Tibial nerve (tissue), 4 donors: ENCODE results near the gene HMGCL. TPM values are rescaled to one million over a fixed set of nuclear protein-coding genes. Genes with fewer than 3 reads are reported as not detected.

Experiments used
- DNase-seq, 2 donors: peaks; one replicate each; pipeline ENCODE4 v3.0.0-alpha.2; 2019; ENCODE audit warnings: low spot score in 2 of 2
- H3K27ac ChIP-seq, 4 donors: fragments of 200-600 bp; sonication (generic) in 3 of 4; one replicate each; pipeline ENCODE4 v1.5.1; 2017 to 2019; ENCODE audit warnings: mild to moderate bottlenecking in 1 of 4
- H3K27me3 ChIP-seq, 2 donors: fragments of 200-600 bp; sonication (generic) in 1 of 2; one replicate each; pipeline versions ENCODE4 v1.5.1 to v1.6.0; 2017 to 2019
- H3K36me3 ChIP-seq, 3 donors: fragments of 200-600 bp; sonication (generic); one replicate each; pipeline ENCODE4 v1.5.1; 2018 to 2019
- H3K4me1 ChIP-seq, 4 donors: fragments of 200-600 bp; sonication (generic) in 3 of 4; one replicate each; pipeline ENCODE4 v1.5.1; 2017 to 2019
- H3K4me3 ChIP-seq, 4 donors: fragments of 200-600 bp; sonication (generic) in 3 of 4; one replicate each; pipeline ENCODE4 v1.5.1; 2017 to 2019; ENCODE audit warnings: mild to moderate bottlenecking in 1 of 4, moderate library complexity in 1 of 4
- H3K9me3 ChIP-seq, 4 donors: fragments of 200-600 bp; sonication (generic) in 3 of 4; one replicate each; pipeline ENCODE4 v1.5.1; 2017 to 2019
- EP300 ChIP-seq, 2 donors: sonication (generic); formaldehyde crosslinking; IDR thresholded peaks; one replicate each; pipeline ENCODE4 v1.6.1; 2017; ENCODE audit warnings: antibody characterized with exemption in 2 of 2, mild to moderate bottlenecking in 1 of 2
- POLR2A ChIP-seq, 2 donors: fragments of 450-650 bp; IDR thresholded peaks; one replicate each; pipeline ENCODE4 v1.6.1; 2017; ENCODE audit warnings: antibody characterized with exemption in 2 of 2, mild to moderate bottlenecking in 2 of 2, moderate library complexity in 2 of 2
- WGBS, 2 donors: methylation state at CpG; one replicate each; pipeline ENCODE4 v1.1.5; 2018; 5-methylcytosine and 5-hydroxymethylcytosine counted together
- total RNA-seq, 4 donors: library from RNA; depleted of rRNA; stranded (reverse); fragments of >200 nt; gene quantifications; one replicate each; pipeline ENCODE4 v1.1.0, GENCODE V29; 2016
- TF ChIP-seq, protein P1 (sequence below), 5 experiments: fragments of 200-600 bp in 3 of 5; fragments of 450-650 bp in 2 of 5; sonication (generic) in 3 of 5; IDR thresholded peaks; one replicate each; pipeline ENCODE4 v1.5.1; 2016 to 2019; ENCODE audit warnings: antibody characterized with exemption in 5 of 5, mild to moderate bottlenecking in 3 of 5, moderate library complexity in 2 of 5

HMGCL gene
- total RNA-seq, 4 donors from 2014 or later = 38.7 to 53.3 (median 44.3) TPM

DNA sequence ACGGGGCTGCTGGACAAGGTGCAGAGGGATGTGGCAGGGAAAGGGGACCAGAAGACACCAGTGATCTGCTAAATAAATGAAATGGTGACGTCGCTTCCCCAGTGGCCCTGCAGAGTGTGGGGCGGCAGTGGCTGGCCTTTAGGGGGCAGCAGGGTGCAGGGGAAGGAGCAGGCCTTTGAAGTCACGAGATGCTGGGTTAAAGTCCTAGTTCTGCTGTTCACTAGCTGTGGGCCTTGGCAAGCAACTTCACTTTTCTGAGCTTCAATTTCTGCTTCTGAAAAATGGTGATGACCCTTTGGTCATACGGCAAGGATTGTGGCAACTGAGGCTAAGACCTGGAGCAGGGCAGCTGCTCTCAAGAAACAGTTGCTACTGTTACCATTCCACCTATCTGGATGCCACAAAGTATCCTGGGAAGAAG lies 15.5 kb downstream of the HMGCL start:
- TF ChIP-seq, protein P1, sequence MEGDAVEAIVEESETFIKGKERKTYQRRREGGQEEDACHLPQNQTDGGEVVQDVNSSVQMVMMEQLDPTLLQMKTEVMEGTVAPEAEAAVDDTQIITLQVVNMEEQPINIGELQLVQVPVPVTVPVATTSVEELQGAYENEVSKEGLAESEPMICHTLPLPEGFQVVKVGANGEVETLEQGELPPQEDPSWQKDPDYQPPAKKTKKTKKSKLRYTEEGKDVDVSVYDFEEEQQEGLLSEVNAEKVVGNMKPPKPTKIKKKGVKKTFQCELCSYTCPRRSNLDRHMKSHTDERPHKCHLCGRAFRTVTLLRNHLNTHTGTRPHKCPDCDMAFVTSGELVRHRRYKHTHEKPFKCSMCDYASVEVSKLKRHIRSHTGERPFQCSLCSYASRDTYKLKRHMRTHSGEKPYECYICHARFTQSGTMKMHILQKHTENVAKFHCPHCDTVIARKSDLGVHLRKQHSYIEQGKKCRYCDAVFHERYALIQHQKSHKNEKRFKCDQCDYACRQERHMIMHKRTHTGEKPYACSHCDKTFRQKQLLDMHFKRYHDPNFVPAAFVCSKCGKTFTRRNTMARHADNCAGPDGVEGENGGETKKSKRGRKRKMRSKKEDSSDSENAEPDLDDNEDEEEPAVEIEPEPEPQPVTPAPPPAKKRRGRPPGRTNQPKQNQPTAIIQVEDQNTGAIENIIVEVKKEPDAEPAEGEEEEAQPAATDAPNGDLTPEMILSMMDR (IDR thresholded peaks at IDR 0.05) = peak; percentile 46 to 71 (median 58)
- no peak for TF ChIP-seq POLR2A (IDR thresholded peaks at IDR 0.05)
- Histone ChIP-seq H3K27me3 (no peaks in the 10 kb centered on the region), H3K4me3 (no peak overlapping the region), H3K36me3 (peaks cover 0 to 62% (median 8%) of the 10 kb centered on the region in 3 donors), H3K27ac (peak overlapping the region in 2 of 4 donors; percentile 42 to 53), H3K4me1 (peaks cover 0 to 9% (median 0%) of the 10 kb centered on the region in 4 donors), H3K9me3 (no peaks in the 10 kb centered on the region)
- WGBS, 2 donors = 24 to 31% methylated on average over 6 of the region's 6 CpGs
- peak in 1 of 2 donors; percentile 60 for DNase-seq

DNA sequence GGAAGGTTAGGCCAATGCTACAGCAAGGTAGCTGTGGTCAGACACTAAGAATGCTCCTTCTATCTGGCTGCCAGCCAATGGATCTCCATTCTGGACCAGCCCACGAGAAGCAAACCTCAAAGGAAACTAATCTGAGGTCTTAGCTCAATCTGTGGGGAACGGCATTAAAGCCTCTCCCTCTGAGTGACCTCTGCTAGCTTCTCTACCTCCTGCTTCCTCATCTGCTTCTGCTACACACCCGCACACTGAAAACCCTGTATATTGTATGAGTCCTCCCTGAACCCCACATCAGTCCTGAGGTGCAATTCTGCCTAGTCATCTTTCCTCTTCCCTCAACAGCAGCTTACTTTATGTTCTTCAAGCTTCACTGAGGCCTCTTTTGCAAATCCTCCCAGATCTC lies 17.8 kb downstream of the HMGCL start:
- no peak for DNase-seq
- no peaks in the 10 kb centered on the region for H3K9me3 ChIP-seq
- no peak overlapping the region for H3K27ac ChIP-seq
- WGBS, 2 donors = 66 to 69% methylated on average over 3 of the region's 3 CpGs
- peaks cover 0 to 9% (median 0%) of the 10 kb centered on the region in 4 donors for H3K4me1 ChIP-seq
- TF ChIP-seq POLR2A (IDR thresholded peaks at IDR 0.05) = no peak
- TF ChIP-seq EP300 (IDR thresholded peaks at IDR 0.05) = no peak
- TF ChIP-seq, protein P1 (IDR thresholded peaks at IDR 0.05) = no peak
- no peaks in the 10 kb centered on the region for H3K27me3 ChIP-seq
- no peak overlapping the region for H3K4me3 ChIP-seq
- H3K36me3 ChIP-seq = peaks cover 0 to 59% (median 0%) of the 10 kb centered on the region in 3 donors

DNA sequence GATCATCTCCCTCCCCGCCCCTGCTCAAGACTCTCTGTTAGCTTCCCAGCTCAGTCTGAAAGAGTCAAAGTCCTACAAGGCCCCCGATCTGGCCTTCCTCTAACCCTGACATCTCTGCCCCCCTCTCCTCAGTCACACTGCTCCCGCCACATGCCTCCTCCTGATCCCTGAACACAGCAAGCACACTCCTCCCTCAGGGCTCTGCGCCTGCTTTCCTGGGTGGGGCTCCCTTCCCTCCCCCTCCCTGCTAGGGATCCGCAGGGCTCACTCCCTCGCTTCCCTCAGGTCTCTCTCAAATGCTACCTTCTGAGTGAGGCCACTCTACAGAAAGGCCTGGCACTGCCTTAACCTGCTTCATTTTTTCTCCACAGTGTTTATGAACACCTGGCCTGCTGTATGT lies 18.9 kb downstream of the HMGCL start:
- Histone ChIP-seq H3K27ac (no peak overlapping the region), H3K4me1 (peaks cover 0 to 17% (median 5%) of the 10 kb centered on the region in 4 donors), H3K27me3 (no peaks in the 10 kb centered on the region), H3K36me3 (peaks cover 0 to 47% (median 0%) of the 10 kb centered on the region in 3 donors), H3K9me3 (no peaks in the 10 kb centered on the region), H3K4me3 (no peak overlapping the region)
- no peak for TF ChIP-seq POLR2A (IDR thresholded peaks at IDR 0.05)
- TF ChIP-seq, protein P1 (IDR thresholded peaks at IDR 0.05) = no peak
- no peak for TF ChIP-seq EP300 (IDR thresholded peaks at IDR 0.05)
- DNase-seq = no peak
- 75 to 86% methylated on average over 6 of the region's 6 CpGs for WGBS, 2 donors

- no peak for TF ChIP-seq POLR2A (IDR thresholded peaks at IDR 0.05)
- no peak for TF ChIP-seq EP300 (IDR thresholded peaks at IDR 0.05)
- TF ChIP-seq, protein P1 (IDR thresholded peaks at IDR 0.05) = no peak
Measured at GRCh38 chr1:23805025-23805424, 20.2 kb downstream of the HMGCL start.

GRCh38 chr1:23804183-23804835 lies 20.9 kb downstream of the HMGCL start:
- no peak overlapping the region for H3K4me3 ChIP-seq
- H3K27ac ChIP-seq = no peak overlapping the region
- TF ChIP-seq EP300 (IDR thresholded peaks at IDR 0.05) = no peak
- TF ChIP-seq POLR2A (IDR thresholded peaks at IDR 0.05) = no peak
- TF ChIP-seq, protein P1 (IDR thresholded peaks at IDR 0.05) = no peak
- peaks cover 0 to 44% (median 0%) of the 10 kb centered on the region in 3 donors for H3K36me3 ChIP-seq
- H3K4me1 ChIP-seq = peaks cover 0 to 20% (median 16%) of the 10 kb centered on the region in 4 donors
- no peak for DNase-seq
- H3K9me3 ChIP-seq = no peaks in the 10 kb centered on the region
- WGBS, 2 donors = 69 to 77% methylated on average over 7 of the region's 7 CpGs
- H3K27me3 ChIP-seq = no peaks in the 10 kb centered on the region

More at GRCh38 chr1:23805025-23805424, 20.2 kb downstream of the HMGCL start:
- H3K4me3 ChIP-seq = no peak overlapping the region
- H3K27ac ChIP-seq = no peak overlapping the region
- DNase-seq = no peak
- peaks cover 0 to 44% (median 0%) of the 10 kb centered on the region in 3 donors for H3K36me3 ChIP-seq
- H3K9me3 ChIP-seq = no peaks in the 10 kb centered on the region
- H3K4me1 ChIP-seq = peaks cover 0 to 13% (median 9%) of the 10 kb centered on the region in 4 donors
- WGBS, 2 donors = 95 to 98% methylated on average over 2 of the region's 2 CpGs
- H3K27me3 ChIP-seq = no peaks in the 10 kb centered on the region
